Measurements from ENCODE around the gene SPG7.

GRCh38 chr16:89541792-89542191, 33.6 kb downstream of the SPG7 start:
- TF ChIP-seq POLR2A (IDR thresholded peaks at IDR 0.05) = no peak
- no peak for TF ChIP-seq CTCF (IDR thresholded peaks at IDR 0.05)

Measured in vagina (tissue), 2 donors.